22Rv1 (cell line): ENCODE measurements around the gene FCHO2.

ENCODE experiments used
- ZFX ChIP-seq: fragments of 450-650 bp; IDR thresholded peaks from 2 replicates; pipeline ENCODE4 v1.6.1; 2017; ENCODE audit warnings: antibody characterized with exemption, borderline replicate concordance
- TF ChIP-seq, protein P1 (sequence below): fragments of 450-650 bp; IDR thresholded peaks from 2 replicates; pipeline ENCODE4 v1.5.1; 2017; ENCODE audit warnings: mild to moderate bottlenecking

DNA sequence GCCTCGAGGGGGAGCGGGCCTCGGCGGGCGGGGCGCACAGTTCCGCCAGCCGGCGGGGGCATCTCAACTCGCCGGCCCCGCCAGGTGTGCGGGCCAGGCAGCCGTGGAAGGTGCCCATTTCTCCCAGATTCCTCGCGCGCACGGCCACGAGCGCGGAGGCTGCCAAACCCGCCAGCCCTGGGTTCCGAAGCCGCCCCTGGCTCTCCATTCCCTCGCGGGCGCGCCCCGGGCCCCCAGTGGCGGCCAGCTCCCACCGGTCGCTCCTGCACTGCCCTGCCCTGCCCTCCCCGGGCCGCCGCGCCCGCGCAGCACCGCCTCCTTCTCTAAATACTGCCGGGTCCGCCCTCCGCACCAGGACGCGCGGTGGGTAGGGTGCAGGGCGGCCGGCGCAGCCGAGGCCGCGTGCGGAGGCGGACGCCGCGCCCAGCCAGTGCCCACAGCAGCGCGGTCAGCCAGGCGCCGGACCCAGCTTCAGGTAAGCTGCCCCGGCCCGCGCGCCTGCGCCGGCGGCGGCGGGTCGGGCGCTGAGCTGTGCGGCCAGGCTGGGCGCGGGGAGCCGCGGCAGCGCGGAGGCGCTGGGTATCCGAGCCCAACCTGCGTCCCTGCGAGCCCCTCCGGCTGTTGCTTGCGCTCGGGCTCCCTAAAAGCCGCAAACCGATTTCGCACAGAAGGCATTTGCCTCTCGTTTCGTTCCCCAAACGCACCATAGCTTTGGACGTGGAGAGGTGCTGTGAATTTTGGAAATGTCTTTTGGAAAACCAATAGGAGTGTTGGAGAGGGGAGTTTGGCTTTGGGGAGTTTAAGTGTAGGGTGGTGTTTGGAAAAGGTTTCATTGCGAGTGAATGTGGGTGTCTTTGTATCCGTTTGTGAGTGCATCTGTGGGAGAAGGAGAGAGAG lies 164.6 kb downstream of the FCHO2 start, which contains the start of gene TMEM171:
- TF ChIP-seq, protein P1, sequence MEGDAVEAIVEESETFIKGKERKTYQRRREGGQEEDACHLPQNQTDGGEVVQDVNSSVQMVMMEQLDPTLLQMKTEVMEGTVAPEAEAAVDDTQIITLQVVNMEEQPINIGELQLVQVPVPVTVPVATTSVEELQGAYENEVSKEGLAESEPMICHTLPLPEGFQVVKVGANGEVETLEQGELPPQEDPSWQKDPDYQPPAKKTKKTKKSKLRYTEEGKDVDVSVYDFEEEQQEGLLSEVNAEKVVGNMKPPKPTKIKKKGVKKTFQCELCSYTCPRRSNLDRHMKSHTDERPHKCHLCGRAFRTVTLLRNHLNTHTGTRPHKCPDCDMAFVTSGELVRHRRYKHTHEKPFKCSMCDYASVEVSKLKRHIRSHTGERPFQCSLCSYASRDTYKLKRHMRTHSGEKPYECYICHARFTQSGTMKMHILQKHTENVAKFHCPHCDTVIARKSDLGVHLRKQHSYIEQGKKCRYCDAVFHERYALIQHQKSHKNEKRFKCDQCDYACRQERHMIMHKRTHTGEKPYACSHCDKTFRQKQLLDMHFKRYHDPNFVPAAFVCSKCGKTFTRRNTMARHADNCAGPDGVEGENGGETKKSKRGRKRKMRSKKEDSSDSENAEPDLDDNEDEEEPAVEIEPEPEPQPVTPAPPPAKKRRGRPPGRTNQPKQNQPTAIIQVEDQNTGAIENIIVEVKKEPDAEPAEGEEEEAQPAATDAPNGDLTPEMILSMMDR: no peak
- no peak for TF ChIP-seq ZFX
